GM06990 (cell line): ENCODE results near the gene DCHS2.

Experiments used
- DNase-seq: peaks from one replicate; pipeline ENCODE4 v3.0.0-alpha.2; 2011; ENCODE audit not compliant: insufficient read length; ENCODE audit errors: extremely low read depth
- H3K27me3 ChIP-seq: replicated peaks from 2 replicates; pipeline ENCODE4 v1.6.0; 2011; ENCODE audit warnings: low read length; ENCODE audit not compliant: control insufficient read depth, insufficient read depth
- H3K36me3 ChIP-seq: 2 replicates; pipeline ENCODE4 v1.5.1; 2011; ENCODE audit warnings: low read length; ENCODE audit not compliant: control insufficient read depth, insufficient read depth
- H3K4me3 ChIP-seq: replicated peaks from 2 replicates; pipeline ENCODE4 v1.5.1; 2011; ENCODE audit warnings: low read depth, mild to moderate bottlenecking, control low read depth, low read length
- TF ChIP-seq, protein P1 (sequence below): IDR thresholded peaks from 2 replicates; pipeline ENCODE4 v1.5.1; 2011; ENCODE audit warnings: low read length, control low read depth, mild to moderate bottlenecking, inconsistent platforms; ENCODE audit not compliant: insufficient read depth, poor library complexity, severe bottlenecking

DCHS2 gene

GRCh38 chr4:154319736-154320135 is 171.9 kb downstream of the DCHS2 start:
- no peaks in the 10 kb centered on the region for H3K36me3 ChIP-seq
- H3K4me3 ChIP-seq = no peak overlapping the region
- H3K27me3 ChIP-seq = no peaks in the 10 kb centered on the region
- TF ChIP-seq, protein P1, sequence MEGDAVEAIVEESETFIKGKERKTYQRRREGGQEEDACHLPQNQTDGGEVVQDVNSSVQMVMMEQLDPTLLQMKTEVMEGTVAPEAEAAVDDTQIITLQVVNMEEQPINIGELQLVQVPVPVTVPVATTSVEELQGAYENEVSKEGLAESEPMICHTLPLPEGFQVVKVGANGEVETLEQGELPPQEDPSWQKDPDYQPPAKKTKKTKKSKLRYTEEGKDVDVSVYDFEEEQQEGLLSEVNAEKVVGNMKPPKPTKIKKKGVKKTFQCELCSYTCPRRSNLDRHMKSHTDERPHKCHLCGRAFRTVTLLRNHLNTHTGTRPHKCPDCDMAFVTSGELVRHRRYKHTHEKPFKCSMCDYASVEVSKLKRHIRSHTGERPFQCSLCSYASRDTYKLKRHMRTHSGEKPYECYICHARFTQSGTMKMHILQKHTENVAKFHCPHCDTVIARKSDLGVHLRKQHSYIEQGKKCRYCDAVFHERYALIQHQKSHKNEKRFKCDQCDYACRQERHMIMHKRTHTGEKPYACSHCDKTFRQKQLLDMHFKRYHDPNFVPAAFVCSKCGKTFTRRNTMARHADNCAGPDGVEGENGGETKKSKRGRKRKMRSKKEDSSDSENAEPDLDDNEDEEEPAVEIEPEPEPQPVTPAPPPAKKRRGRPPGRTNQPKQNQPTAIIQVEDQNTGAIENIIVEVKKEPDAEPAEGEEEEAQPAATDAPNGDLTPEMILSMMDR = no peak
- DNase-seq = no peak

- Histone ChIP-seq H3K27me3 (no peaks in the 10 kb centered on the region), H3K4me3 (no peak overlapping the region), H3K36me3 (no peaks in the 10 kb centered on the region)
- DNase-seq = no peak
- TF ChIP-seq, protein P1 = no peak
These were observed 174.2 kb downstream of the DCHS2 start for GRCh38 chr4:154317201-154317999.

DNA sequence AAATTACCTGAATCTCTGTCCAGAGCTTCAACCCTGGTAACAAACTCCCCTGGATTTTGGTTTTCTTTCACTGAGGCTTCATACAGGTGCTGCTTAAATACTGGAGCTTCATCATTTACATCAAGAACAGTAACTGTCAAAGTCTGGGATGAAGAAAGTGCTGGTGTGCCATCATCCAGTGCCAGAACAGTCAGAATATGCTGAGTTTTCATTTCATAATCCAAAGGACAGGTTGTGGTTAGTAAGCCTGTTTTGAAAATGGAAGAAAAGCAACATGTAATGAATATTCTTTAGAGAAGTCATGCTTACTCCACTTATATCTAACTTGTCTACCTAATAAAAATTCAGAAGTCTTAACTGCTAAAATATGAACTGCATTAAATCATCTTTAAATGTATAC is 175.9 kb downstream of the DCHS2 start:
- no peak for DNase-seq
- Histone ChIP-seq H3K27me3 (no peaks in the 10 kb centered on the region), H3K36me3 (no peaks in the 10 kb centered on the region), H3K4me3 (no peak overlapping the region)
- TF ChIP-seq, protein P1 = no peak

GRCh38 chr4:154314248-154314647 is 177.4 kb downstream of the DCHS2 start:
- DNase-seq = no peak
- no peaks in the 10 kb centered on the region for H3K27me3 ChIP-seq
- no peak overlapping the region for H3K4me3 ChIP-seq
- TF ChIP-seq, protein P1 = no peak
- no peaks in the 10 kb centered on the region for H3K36me3 ChIP-seq

GRCh38 chr4:154313004-154313585 is 178.5 kb downstream of the DCHS2 start:
- Histone ChIP-seq H3K36me3 (no peaks in the 10 kb centered on the region), H3K4me3 (no peak overlapping the region), H3K27me3 (no peaks in the 10 kb centered on the region)
- DNase-seq = no peak
- TF ChIP-seq, protein P1 = no peak
